Endothelial cell of umbilical vein (primary cell): ENCODE data around the gene SEBOX. TPM values are rescaled to one million over a fixed set of nuclear protein-coding genes. Genes with fewer than 3 reads are reported as not detected.

Experiments used
- BruUV-seq: library from RNA; stranded (reverse); fragments of 400-500 nt; replicated peaks from 2 replicates; lab custom pipeline; 2021; lab: Mats Ljungman, UMichigan
- CTCF ChIA-PET: fragments of 300-600, 350-600 bp; sonication (Branson Sonifier 250); formaldehyde crosslinking; loops from one replicate; lab custom pipeline; 2021; ENCODE audit warnings: antibody characterized with exemption, inconsistent platforms; lab: Charles Lee
- POLR2A ChIA-PET: fragments of 300-600, 350-600 bp; sonication (Branson Sonifier 250); formaldehyde crosslinking; loops from one replicate; lab custom pipeline; 2021; ENCODE audit warnings: antibody characterized with exemption, inconsistent platforms; lab: Charles Lee
- DNase-seq: peaks from one replicate; pipeline ENCODE4 v3.0.0-alpha.2; 2011; ENCODE audit warnings: low read depth, low spot score
- FAIRE-seq: peaks from 2 replicates; lab custom pipeline; 2011; peaks lifted over from hg19 to GRCh38; lab: Jason Lieb, UNC
- H2AFZ ChIP-seq: 2 replicates; pipeline ENCODE4 v1.6.0; 2012; ENCODE audit warnings: low read depth, low read length, control low read depth, inconsistent platforms
- H3K27ac ChIP-seq: 2 replicates; pipeline ENCODE4 v1.5.1; 2011; ENCODE audit warnings: low read depth, mild to moderate bottlenecking, control low read depth, low read length, moderate library complexity; ENCODE audit not compliant: insufficient read depth
- H3K27me3 ChIP-seq, 2 experiments: 2 replicates each; pipeline versions ENCODE4 v1.6.0 to v1.6.1; 2011; ENCODE audit warnings: low read length in 2 of 2, mixed read lengths in 1 of 2; ENCODE audit not compliant: control insufficient read depth in 2 of 2, insufficient read depth in 2 of 2
- H3K36me3 ChIP-seq, 2 experiments: 2 replicates in 1 of 2; 3 replicates in 1 of 2; pipeline ENCODE4 v1.5.1; 2011; ENCODE audit warnings: low read length in 2 of 2, mild to moderate bottlenecking in 1 of 2, moderate library complexity in 1 of 2; ENCODE audit not compliant: control insufficient read depth in 2 of 2, insufficient read depth in 2 of 2; ENCODE audit errors: extremely low read depth in 1 of 2
- H3K4me1 ChIP-seq: 3 replicates; pipeline ENCODE4 v1.5.1; 2011; ENCODE audit warnings: mild to moderate bottlenecking, low read length; ENCODE audit not compliant: control insufficient read depth, insufficient read depth; ENCODE audit errors: extremely low read depth
- H3K4me2 ChIP-seq: 2 replicates; pipeline ENCODE4 v1.6.1; 2011; ENCODE audit warnings: low read length, control low read depth, mixed read lengths; ENCODE audit not compliant: insufficient read depth
- H3K4me3 ChIP-seq, 3 experiments: fragments of 200-600 bp in 1 of 3; sonication (generic), shearing (Covaris generic) in 1 of 3; replicated peaks in 1 of 3; 2 replicates each; pipeline ENCODE4 v1.5.1; 2011 to 2016; ENCODE audit warnings: control low read depth in 3 of 3, low read length in 3 of 3, mild to moderate bottlenecking in 2 of 3, inconsistent platforms in 1 of 3, low read depth in 1 of 3, moderate library complexity in 1 of 3; ENCODE audit not compliant: insufficient read depth in 1 of 3
- H3K79me2 ChIP-seq: 2 replicates; pipeline ENCODE4 v1.6.0; 2012; ENCODE audit warnings: low read length, inconsistent platforms; ENCODE audit not compliant: control insufficient read depth, insufficient read depth
- H3K9ac ChIP-seq: replicated peaks from 2 replicates; pipeline ENCODE3; 2011; ENCODE audit warnings: low read length, control low read depth; ENCODE audit not compliant: insufficient read depth; ENCODE audit errors: extremely low read depth
- H3K9me1 ChIP-seq: replicated peaks from 3 replicates; pipeline ENCODE4 v1.6.0; 2011; ENCODE audit warnings: mild to moderate bottlenecking, low read length; ENCODE audit not compliant: control insufficient read depth, insufficient read depth; ENCODE audit errors: extremely low read depth
- H3K9me3 ChIP-seq: replicated peaks from 2 replicates; pipeline ENCODE4 v1.5.1; 2012; ENCODE audit warnings: low read length, inconsistent platforms; ENCODE audit not compliant: control insufficient read depth, insufficient read depth
- H4K20me1 ChIP-seq: replicated peaks from 2 replicates; pipeline ENCODE3; 2011; ENCODE audit warnings: mild to moderate bottlenecking, low read length; ENCODE audit not compliant: control insufficient read depth, insufficient read depth; ENCODE audit errors: extremely low read depth
- CTCF ChIP-seq, 2 donors: IDR thresholded peaks; 1 replicate in 1 of 2; 2 replicates in 1 of 2; pipeline ENCODE4 v1.5.1; 2011; ENCODE audit warnings: low read length in 2 of 2, mild to moderate bottlenecking in 2 of 2, moderate library complexity in 2 of 2, control low read depth in 1 of 2, inconsistent platforms in 1 of 2, low read depth in 1 of 2; ENCODE audit not compliant: insufficient read depth in 1 of 2; ENCODE audit errors: extremely low read depth in 1 of 2
- EZH2 ChIP-seq: IDR thresholded peaks from 2 replicates; pipeline ENCODE4 v1.6.1; 2012; ENCODE audit warnings: borderline replicate concordance, low read depth, mild to moderate bottlenecking, moderate library complexity, low read length, inconsistent platforms; ENCODE audit not compliant: severe bottlenecking
- FOS ChIP-seq: IDR thresholded peaks from 2 replicates; pipeline ENCODE4 v1.6.1; 2011; ENCODE audit warnings: mild to moderate bottlenecking, low read length, moderate library complexity, borderline replicate concordance; ENCODE audit not compliant: insufficient read depth
- GATA2 ChIP-seq: IDR thresholded peaks from 2 replicates; pipeline ENCODE4 v1.7.0; 2011; ENCODE audit warnings: low read depth, mild to moderate bottlenecking, moderate library complexity, mixed read lengths, low read length; ENCODE audit not compliant: insufficient read length, insufficient read depth
- JUN ChIP-seq: IDR thresholded peaks from 2 replicates; pipeline ENCODE4 v1.6.1; 2011; ENCODE audit warnings: borderline replicate concordance, low read depth; ENCODE audit not compliant: insufficient read length, insufficient read depth
- MYC ChIP-seq: IDR thresholded peaks from one replicate; pipeline ENCODE4 v1.6.1; 2011; ENCODE audit warnings: mild to moderate bottlenecking, low read depth, low read length
- POLR2A ChIP-seq: IDR thresholded peaks from 2 replicates; pipeline ENCODE4 v1.6.1; 2012; ENCODE audit warnings: low read depth, mild to moderate bottlenecking, control low read depth, low read length
- POLR2AphosphoS5 ChIP-seq: IDR thresholded peaks from 2 replicates; pipeline ENCODE4 v1.6.1; 2012; ENCODE audit warnings: low read depth, mild to moderate bottlenecking, control low read depth, low read length, moderate library complexity; ENCODE audit not compliant: insufficient read depth
- dilution Hi-C: fragments of 300-500 bp; cut with MboI; formaldehyde crosslinking; loops from one replicate; pipeline ENCODE4 v1.15.0; 2019; ENCODE audit warnings: low sequenced_read_pairs; ENCODE audit not compliant: extremely low pct_ligation_motif_present
- intact Hi-C: fragments of 100-400 bp; cut with micrococcal nuclease; formaldehyde crosslinking; loops from one replicate; pipeline ENCODE4 v1.10.0; 2022
- polyA plus RNA-seq, 4 experiments: library from polyadenylated mRNA; depleted of rRNA in 3 of 4; stranded (reverse) in 3 of 4; unstranded in 1 of 4; fragments of >200 nt; gene quantifications; 2 replicates each; pipeline versions ENCODE4 v1.2.1 to v1.2.3, GENCODE V29; 2011 to 2012; ENCODE audit warnings: missing spikeins in 1 of 4
- total RNA-seq: library from RNA; stranded (reverse); gene quantifications from 2 replicates; pipeline ENCODE4 v1.2.3, GENCODE V29; 2021
- TF ChIP-seq, protein P1 (sequence below): IDR thresholded peaks from 2 replicates; pipeline ENCODE4 v1.6.1; 2011; ENCODE audit not compliant: insufficient read depth, insufficient read length

The SEBOX gene
- total and polyA plus RNA-seq, 2 donors (not counting 3 experiments of a cell fraction or from before 2014, with no cell fraction given): not detected

DNA sequence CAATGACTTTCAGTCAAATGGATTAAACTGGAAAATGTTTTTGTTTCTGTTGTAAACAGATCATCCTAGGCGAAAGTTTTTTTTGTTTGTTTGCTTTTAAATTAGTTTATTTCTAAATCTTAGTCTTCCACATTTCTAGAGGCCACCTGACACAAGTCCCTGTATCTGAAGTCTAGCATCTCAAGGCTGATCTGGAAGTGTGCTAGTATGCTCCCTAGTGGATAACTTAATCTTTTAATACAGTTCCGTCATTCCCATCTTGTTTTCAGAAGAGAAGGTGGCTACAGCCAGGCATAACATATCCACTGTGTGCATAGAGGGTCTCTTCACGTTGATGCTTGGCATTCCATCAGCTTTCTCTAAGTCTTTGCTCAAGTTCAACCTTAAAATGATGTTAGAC, 37.3 kb downstream of the SEBOX start:
- dilution Hi-C loops: no loop called here
- no peak for DNase-seq
- Histone ChIP-seq H3K27me3 (no peaks in the 10 kb centered on the region), H3K79me2 (peaks cover 11% of the 10 kb centered on the region), H3K9me1 (no peaks in the 10 kb centered on the region), H4K20me1 (no peaks in the 10 kb centered on the region), H3K4me3 (no peak overlapping the region), H3K4me1 (no peaks in the 10 kb centered on the region), H3K27ac (no peak overlapping the region), H3K9ac (no peak overlapping the region), H2AFZ (no peak overlapping the region), H3K36me3 (peaks cover 16 to 19% of the 10 kb centered on the region in 2 experiments), H3K4me2 (no peak overlapping the region), H3K9me3 (no peaks in the 10 kb centered on the region)
- POLR2A ChIA-PET: no interaction called here
- intact Hi-C loops: loop anchor here (1.0 kb wide), 1 partner anchor 8 kb away; the partner anchor contains the start of gene TMEM97
- no TSS peak for BruUV-seq
- CTCF ChIA-PET: no interaction called here
- FAIRE-seq: peak; percentile 59
- TF ChIP-seq POLR2AphosphoS5: no peak
- no peak for TF ChIP-seq POLR2A

DNA sequence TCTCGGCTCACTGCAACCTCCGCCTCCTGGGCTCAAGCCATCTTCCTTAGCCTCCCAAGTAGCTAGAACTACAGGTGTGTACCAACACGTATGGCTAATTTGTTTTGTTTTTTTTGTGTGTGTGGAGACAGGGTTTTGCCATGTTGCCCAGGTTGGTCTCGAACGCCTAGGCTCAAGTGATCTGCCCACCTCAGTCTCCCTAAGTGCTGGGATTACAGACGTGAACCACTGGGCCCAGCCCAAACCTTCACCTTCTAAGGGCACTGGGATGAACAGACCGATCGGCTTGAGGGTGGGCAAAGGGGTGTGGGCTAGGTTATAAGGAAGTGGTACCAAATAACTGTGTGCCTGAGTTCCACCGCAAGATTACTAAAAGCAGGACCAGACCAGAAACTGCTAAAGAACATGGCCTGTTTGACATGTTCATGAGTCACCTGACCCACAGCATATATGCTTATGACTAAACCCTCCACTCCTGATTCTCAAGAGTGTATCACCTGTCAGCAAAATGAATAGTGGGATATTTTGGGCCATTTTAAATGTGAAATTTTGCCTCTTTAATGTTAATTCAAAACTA, 37.9 kb downstream of the SEBOX start:
- FAIRE-seq (no peak), DNase-seq (no peak)
- POLR2A ChIA-PET: no interaction called here
- no peaks in the 10 kb centered on the region for H3K27me3 ChIP-seq
- BruUV-seq: TSS peak; percentile 24
- CTCF ChIA-PET: no interaction called here
- no peaks in the 10 kb centered on the region for H3K4me1 ChIP-seq
- dilution Hi-C loops: no loop called here
- H3K9ac ChIP-seq: no peak overlapping the region
- H3K36me3 ChIP-seq: peaks cover 16 to 19% of the 10 kb centered on the region in 2 experiments
- H4K20me1 ChIP-seq: no peaks in the 10 kb centered on the region
- no peaks in the 10 kb centered on the region for H3K9me3 ChIP-seq
- no peak overlapping the region for H3K4me3 ChIP-seq
- H3K9me1 ChIP-seq: no peaks in the 10 kb centered on the region
- H3K4me2 ChIP-seq: no peak overlapping the region
- H2AFZ ChIP-seq: no peak overlapping the region
- TF ChIP-seq POLR2AphosphoS5: no peak
- no peak for TF ChIP-seq POLR2A
- no peak for TF ChIP-seq CTCF (IDR thresholded peaks at IDR 0.05; ENCODE audit: extremely low read depth in 1 of 2, insufficient read depth in 1 of 2, low read depth in 1 of 2, low read length in 2 of 2)
- no peak for TF ChIP-seq GATA2
- TF ChIP-seq FOS: no peak
- TF ChIP-seq MYC: no peak
- TF ChIP-seq JUN: no peak
- TF ChIP-seq, protein P1, sequence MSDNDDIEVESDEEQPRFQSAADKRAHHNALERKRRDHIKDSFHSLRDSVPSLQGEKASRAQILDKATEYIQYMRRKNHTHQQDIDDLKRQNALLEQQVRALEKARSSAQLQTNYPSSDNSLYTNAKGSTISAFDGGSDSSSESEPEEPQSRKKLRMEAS: no peak
- TF ChIP-seq EZH2: no peak
- intact Hi-C loops: loop anchor here (1.0 kb wide), 1 partner anchor 8 kb away; the partner anchor contains the start of gene TMEM97
- H3K79me2 ChIP-seq: peaks cover 12% of the 10 kb centered on the region
- no peak overlapping the region for H3K27ac ChIP-seq
